ENCODE measurements around the gene KCNA4.

DNA sequence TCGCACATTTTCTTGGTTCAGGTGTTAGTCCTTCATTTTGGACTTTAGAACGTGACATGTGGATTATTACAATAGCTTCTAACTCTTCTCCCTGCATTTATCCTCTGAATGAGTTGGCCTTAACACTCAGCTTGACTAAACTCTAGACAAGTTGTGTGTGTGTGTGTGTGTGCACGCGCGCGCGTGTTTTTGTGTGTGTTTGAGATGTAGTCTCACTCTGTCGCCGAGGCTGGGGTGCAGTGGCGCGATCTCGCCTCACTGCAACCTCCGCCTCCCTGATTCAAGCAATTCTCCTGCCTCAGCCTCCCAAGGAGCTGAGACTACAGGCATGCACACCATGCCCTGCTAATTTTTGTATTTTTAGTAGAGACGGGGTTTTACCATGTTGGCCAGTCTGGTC, 24.3 kb upstream of the KCNA4 start:
- no peak for TF ChIP-seq PATZ1 (CRISPR knock-in tag; IDR thresholded peaks at IDR 0.05; ENCODE audit: borderline replicate concordance)
- no peak for TF ChIP-seq RARB (CRISPR knock-in tag; IDR thresholded peaks at IDR 0.05)
- TF ChIP-seq, protein P1, sequence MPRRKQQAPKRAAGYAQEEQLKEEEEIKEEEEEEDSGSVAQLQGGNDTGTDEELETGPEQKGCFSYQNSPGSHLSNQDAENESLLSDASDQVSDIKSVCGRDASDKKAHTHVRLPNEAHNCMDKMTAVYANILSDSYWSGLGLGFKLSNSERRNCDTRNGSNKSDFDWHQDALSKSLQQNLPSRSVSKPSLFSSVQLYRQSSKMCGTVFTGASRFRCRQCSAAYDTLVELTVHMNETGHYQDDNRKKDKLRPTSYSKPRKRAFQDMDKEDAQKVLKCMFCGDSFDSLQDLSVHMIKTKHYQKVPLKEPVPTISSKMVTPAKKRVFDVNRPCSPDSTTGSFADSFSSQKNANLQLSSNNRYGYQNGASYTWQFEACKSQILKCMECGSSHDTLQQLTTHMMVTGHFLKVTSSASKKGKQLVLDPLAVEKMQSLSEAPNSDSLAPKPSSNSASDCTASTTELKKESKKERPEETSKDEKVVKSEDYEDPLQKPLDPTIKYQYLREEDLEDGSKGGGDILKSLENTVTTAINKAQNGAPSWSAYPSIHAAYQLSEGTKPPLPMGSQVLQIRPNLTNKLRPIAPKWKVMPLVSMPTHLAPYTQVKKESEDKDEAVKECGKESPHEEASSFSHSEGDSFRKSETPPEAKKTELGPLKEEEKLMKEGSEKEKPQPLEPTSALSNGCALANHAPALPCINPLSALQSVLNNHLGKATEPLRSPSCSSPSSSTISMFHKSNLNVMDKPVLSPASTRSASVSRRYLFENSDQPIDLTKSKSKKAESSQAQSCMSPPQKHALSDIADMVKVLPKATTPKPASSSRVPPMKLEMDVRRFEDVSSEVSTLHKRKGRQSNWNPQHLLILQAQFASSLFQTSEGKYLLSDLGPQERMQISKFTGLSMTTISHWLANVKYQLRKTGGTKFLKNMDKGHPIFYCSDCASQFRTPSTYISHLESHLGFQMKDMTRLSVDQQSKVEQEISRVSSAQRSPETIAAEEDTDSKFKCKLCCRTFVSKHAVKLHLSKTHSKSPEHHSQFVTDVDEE (CRISPR knock-in tag; IDR thresholded peaks at IDR 0.05): no peak
- no peak for TF ChIP-seq ZNF565 (CRISPR knock-in tag; conservative IDR thresholded peaks at IDR 0.05; ENCODE audit: low read depth)
- no peak for TF ChIP-seq OSR1 (CRISPR knock-in tag; IDR thresholded peaks at IDR 0.05)
- TF ChIP-seq ZNF70 (CRISPR knock-in tag; IDR thresholded peaks at IDR 0.05): no peak
- no peak for TF ChIP-seq ZFP3 (CRISPR knock-in tag; IDR thresholded peaks at IDR 0.05)
- TF ChIP-seq, protein P2, sequence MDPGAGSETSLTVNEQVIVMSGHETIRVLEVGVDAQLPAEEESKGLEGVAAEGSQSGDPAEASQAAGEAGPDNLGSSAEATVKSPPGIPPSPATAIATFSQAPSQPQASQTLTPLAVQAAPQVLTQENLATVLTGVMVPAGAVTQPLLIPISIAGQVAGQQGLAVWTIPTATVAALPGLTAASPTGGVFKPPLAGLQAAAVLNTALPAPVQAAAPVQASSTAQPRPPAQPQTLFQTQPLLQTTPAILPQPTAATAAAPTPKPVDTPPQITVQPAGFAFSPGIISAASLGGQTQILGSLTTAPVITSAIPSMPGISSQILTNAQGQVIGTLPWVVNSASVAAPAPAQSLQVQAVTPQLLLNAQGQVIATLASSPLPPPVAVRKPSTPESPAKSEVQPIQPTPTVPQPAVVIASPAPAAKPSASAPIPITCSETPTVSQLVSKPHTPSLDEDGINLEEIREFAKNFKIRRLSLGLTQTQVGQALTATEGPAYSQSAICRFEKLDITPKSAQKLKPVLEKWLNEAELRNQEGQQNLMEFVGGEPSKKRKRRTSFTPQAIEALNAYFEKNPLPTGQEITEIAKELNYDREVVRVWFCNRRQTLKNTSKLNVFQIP (CRISPR knock-in tag; IDR thresholded peaks at IDR 0.05; ENCODE audit: borderline replicate concordance, low read depth): no peak
- no peak for TF ChIP-seq TOX (CRISPR knock-in tag; IDR thresholded peaks at IDR 0.05; ENCODE audit: borderline replicate concordance)
- no peak for TF ChIP-seq PPARA (CRISPR knock-in tag; IDR thresholded peaks at IDR 0.05; ENCODE audit: borderline replicate concordance)
- TF ChIP-seq ZNF8 (CRISPR knock-in tag; IDR thresholded peaks at IDR 0.05): no peak
- no peak for TF ChIP-seq ZFP30 (CRISPR knock-in tag; IDR thresholded peaks at IDR 0.05)
